ENCODE measurements around the gene RMI2. TPM values are rescaled to one million over a fixed set of nuclear protein-coding genes. Genes with fewer than 3 reads are reported as not detected.

The RMI2 gene
- total and polyA plus RNA-seq, 9 of the 15 experiments (the other 6 are each of a cell fraction or from before 2014, with no cell fraction given): 8.0 to 43.4 (median 32.5) TPM

GRCh38 chr16:11395008-11395948 lies 50.0 kb downstream of the RMI2 start (continued):
- TF ChIP-seq CUX1 (CRISPR knock-in tag; IDR thresholded peaks at IDR 0.05) (no peak), RBM25 (IDR thresholded peaks at IDR 0.05; ENCODE audit: low read depth, low read length, severe bottlenecking) (peak; percentile 69), KDM1A (IDR thresholded peaks at IDR 0.05) (0 out of 4 replicates have a peak, but pooled peaks of 1 of the 2 experiments have one; percentile 14), BCOR (IDR thresholded peaks at IDR 0.05) (peak; percentile 9; the same call in 1 of the 2 replicates), MEF2A (IDR thresholded peaks at IDR 0.05; ENCODE audit: control insufficient read depth, low read depth, low read length) (no peak), HDAC2 (IDR thresholded peaks at IDR 0.05) (no peak), PRDM10 (IDR thresholded peaks at IDR 0.05; ENCODE audit: partially characterized antibody) (no peak), ZNF277 (CRISPR knock-in tag; IDR thresholded peaks at IDR 0.05; ENCODE audit: borderline replicate concordance) (no peak), RBM15 (IDR thresholded peaks at IDR 0.05; ENCODE audit: insufficient read depth, low read length) (no peak), CTCF (IDR thresholded peaks at IDR 0.05 in 2 of 3, conservative IDR thresholded peaks at IDR 0.05 in 1 of 3; ENCODE audit: insufficient read depth in 2 of 3, low read depth in 1 of 3, low read length in 3 of 3) (peak in 2 of 3 experiments; percentile 24 to 35; a peak in 2 of 6 replicates), TAF1 (IDR thresholded peaks at IDR 0.05; ENCODE audit: control insufficient read depth, extremely low read depth, insufficient read depth, low read length, severe bottlenecking) (no peak), DIDO1 (tag; IDR thresholded peaks at IDR 0.05; ENCODE audit: low read depth) (no peak)
